Epithelial cell of prostate (primary cell): ENCODE measurements around the gene TOB1.

Experiments used
- DNase-seq: peaks from one replicate; pipeline ENCODE4 v3.0.0-alpha.2; 2011; ENCODE audit warnings: low read depth, low spot score
- H3K27ac ChIP-seq: fragments of 450-650 bp; 2 replicates; pipeline ENCODE4 v1.5.1; 2017; ENCODE audit warnings: mild to moderate bottlenecking

The TOB1 gene

GRCh38 chr17:50834429-50835300 is 31.5 kb downstream of the TOB1 start:
- no peak overlapping the region for H3K27ac ChIP-seq

GRCh38 chr17:50833510-50834428 is 32.4 kb downstream of the TOB1 start:
- H3K27ac ChIP-seq = no peak overlapping the region
- no peak for DNase-seq

More at GRCh38 chr17:50834429-50835300, 31.5 kb downstream of the TOB1 start:
- no peak for DNase-seq

- DNase-seq = no peak
- no peak overlapping the region for H3K27ac ChIP-seq
These were observed 33.2 kb downstream of the TOB1 start for GRCh38 chr17:50832864-50833381.

GRCh38 chr17:50832267-50832863 is 33.8 kb downstream of the TOB1 start:
- no peak overlapping the region for H3K27ac ChIP-seq
- DNase-seq = no peak

- DNase-seq = no peak
- H3K27ac ChIP-seq = no peak overlapping the region
These were observed 34.7 kb downstream of the TOB1 start for GRCh38 chr17:50831471-50831928.

GRCh38 chr17:50830994-50831393 is 35.2 kb downstream of the TOB1 start:
- H3K27ac ChIP-seq = no peak overlapping the region
- DNase-seq = no peak

- no peak overlapping the region for H3K27ac ChIP-seq
- DNase-seq = no peak
These were observed 35.8 kb downstream of the TOB1 start for GRCh38 chr17:50830352-50830751.

GRCh38 chr17:50829332-50829731 is 36.8 kb downstream of the TOB1 start:
- H3K27ac ChIP-seq = no peak overlapping the region
- no peak for DNase-seq

GRCh38 chr17:50828508-50829170 is 37.5 kb downstream of the TOB1 start:
- DNase-seq = no peak
- no peak overlapping the region for H3K27ac ChIP-seq

GRCh38 chr17:50825188-50825587 is 41.0 kb downstream of the TOB1 start:
- DNase-seq = no peak
- H3K27ac ChIP-seq = no peak overlapping the region

GRCh38 chr17:50824429-50824828 is 41.7 kb downstream of the TOB1 start:
- no peak for DNase-seq
- no peak overlapping the region for H3K27ac ChIP-seq

GRCh38 chr17:50822550-50822949 is 43.6 kb downstream of the TOB1 start:
- no peak for DNase-seq
- no peak overlapping the region for H3K27ac ChIP-seq

GRCh38 chr17:50820651-50821050 is 45.5 kb downstream of the TOB1 start:
- no peak for DNase-seq
- no peak overlapping the region for H3K27ac ChIP-seq

- no peak for DNase-seq
These were observed 47.1 kb downstream of the TOB1 start for GRCh38 chr17:50818921-50819657.

GRCh38 chr17:50818261-50818660 is 47.9 kb downstream of the TOB1 start:
- DNase-seq = no peak
- peak overlapping the region; percentile 35 for H3K27ac ChIP-seq

More at GRCh38 chr17:50818921-50819657, 47.1 kb downstream of the TOB1 start:
- no peak overlapping the region for H3K27ac ChIP-seq

GRCh38 chr17:50817838-50818237 is 48.3 kb downstream of the TOB1 start:
- peak overlapping the region; percentile 35 for H3K27ac ChIP-seq

GRCh38 chr17:50816771-50817751 is 49.1 kb downstream of the TOB1 start:
- peak overlapping the region; percentile 35 for H3K27ac ChIP-seq
- no peak for DNase-seq

More at GRCh38 chr17:50817838-50818237, 48.3 kb downstream of the TOB1 start:
- peak; percentile 14 for DNase-seq

- no peak overlapping the region for H3K27ac ChIP-seq
- no peak for DNase-seq
These were observed 49.9 kb downstream of the TOB1 start for GRCh38 chr17:50816271-50816670.
